KOPT-K1 (cell line): ENCODE measurements around the gene TCP11.

Source experiments
- H3K27ac ChIP-seq: fragments of 200-600 bp; sonication (generic); 2 replicates; pipeline ENCODE4 v1.5.1; 2016; ENCODE audit warnings: antibody characterized with exemption, mild to moderate bottlenecking, low read depth, low read length; ENCODE audit not compliant: poor library complexity, severe bottlenecking
- H3K36me3 ChIP-seq: fragments of 200-600 bp; sonication (generic); 2 replicates; pipeline ENCODE4 v1.5.1; 2017; ENCODE audit warnings: antibody characterized with exemption, mild to moderate bottlenecking, low read length, moderate library complexity; ENCODE audit not compliant: insufficient read depth
- H3K9me3 ChIP-seq: fragments of 200-600 bp; sonication (generic); 2 replicates; pipeline ENCODE4 v1.5.1; 2017; ENCODE audit warnings: antibody characterized with exemption, low read length, mild to moderate bottlenecking; ENCODE audit not compliant: insufficient read depth, poor library complexity, severe bottlenecking

The TCP11 gene

GRCh38 chr6:35078226-35078850 lies 62.8 kb downstream of the TCP11 start:
- Histone ChIP-seq H3K36me3 (no peaks in the 10 kb centered on the region; the same call in 1 of the 2 replicates), H3K9me3 (no peaks in the 10 kb centered on the region), H3K27ac (no peak overlapping the region)

- Histone ChIP-seq H3K36me3 (no peaks in the 10 kb centered on the region; the same call in 1 of the 2 replicates), H3K27ac (no peak overlapping the region), H3K9me3 (no peaks in the 10 kb centered on the region)
These were observed 63.4 kb downstream of the TCP11 start for GRCh38 chr6:35077713-35078105.

GRCh38 chr6:35076997-35077712 lies 64.0 kb downstream of the TCP11 start:
- Histone ChIP-seq H3K9me3 (no peaks in the 10 kb centered on the region), H3K27ac (no peak overlapping the region), H3K36me3 (no peaks in the 10 kb centered on the region; the same call in 1 of the 2 replicates)

GRCh38 chr6:35073766-35074471 lies 67.2 kb downstream of the TCP11 start:
- H3K36me3 ChIP-seq: no peaks in the 10 kb centered on the region
- no peaks in the 10 kb centered on the region for H3K9me3 ChIP-seq
- H3K27ac ChIP-seq: no peak overlapping the region

GRCh38 chr6:35073211-35073610 lies 67.9 kb downstream of the TCP11 start:
- Histone ChIP-seq H3K27ac (no peak overlapping the region), H3K9me3 (no peaks in the 10 kb centered on the region), H3K36me3 (no peaks in the 10 kb centered on the region)

- no peaks in the 10 kb centered on the region for H3K36me3 ChIP-seq
- H3K9me3 ChIP-seq: no peaks in the 10 kb centered on the region
These were observed 68.5 kb downstream of the TCP11 start for GRCh38 chr6:35072698-35073055.

GRCh38 chr6:35072051-35072697 lies 69.0 kb downstream of the TCP11 start:
- H3K9me3 ChIP-seq: no peaks in the 10 kb centered on the region
- H3K36me3 ChIP-seq: no peaks in the 10 kb centered on the region

More at GRCh38 chr6:35072698-35073055, 68.5 kb downstream of the TCP11 start:
- H3K27ac ChIP-seq: no peak overlapping the region

GRCh38 chr6:35071347-35071994 lies 69.7 kb downstream of the TCP11 start:
- Histone ChIP-seq H3K36me3 (no peaks in the 10 kb centered on the region), H3K27ac (no peak overlapping the region), H3K9me3 (no peaks in the 10 kb centered on the region)

More at GRCh38 chr6:35072051-35072697, 69.0 kb downstream of the TCP11 start:
- H3K27ac ChIP-seq: no peak overlapping the region

- no peaks in the 10 kb centered on the region for H3K9me3 ChIP-seq
- H3K27ac ChIP-seq: no peak overlapping the region
- no peaks in the 10 kb centered on the region for H3K36me3 ChIP-seq
These were observed 71.0 kb downstream of the TCP11 start for GRCh38 chr6:35070111-35070510.

- H3K36me3 ChIP-seq: no peaks in the 10 kb centered on the region
- no peak overlapping the region for H3K27ac ChIP-seq
- no peaks in the 10 kb centered on the region for H3K9me3 ChIP-seq
These were observed 71.9 kb downstream of the TCP11 start for GRCh38 chr6:35069262-35069661.

- H3K36me3 ChIP-seq: no peaks in the 10 kb centered on the region
- H3K9me3 ChIP-seq: no peaks in the 10 kb centered on the region
- H3K27ac ChIP-seq: no peak overlapping the region
These were observed 72.5 kb downstream of the TCP11 start for GRCh38 chr6:35068644-35069043.

GRCh38 chr6:35068206-35068605 lies 72.9 kb downstream of the TCP11 start:
- H3K27ac ChIP-seq: no peak overlapping the region
- H3K9me3 ChIP-seq: no peaks in the 10 kb centered on the region
- no peaks in the 10 kb centered on the region for H3K36me3 ChIP-seq
